Upper lobe of right lung (tissue), 1 donor: ENCODE measurements around the gene DNAI1. TPM values are rescaled to one million over a fixed set of nuclear protein-coding genes. Genes with fewer than 3 reads are reported as not detected.

Source experiments
- ATAC-seq: fragments of 200-7000 bp; cut with Tn5 transposase; one replicate; pipeline ENCODE4 v1.9.1; 2020; ENCODE audit warnings: mild to moderate bottlenecking, moderate library complexity
- DNase-seq: peaks from one replicate; pipeline ENCODE4 v3.0.0-alpha.2; 2020
- H3K27ac ChIP-seq: fragments of 200-600 bp; one replicate; pipeline ENCODE4 v1.8.0; 2022
- H3K27me3 ChIP-seq: fragments of 200-600 bp; one replicate; pipeline ENCODE4 v1.8.0; 2022; ENCODE audit warnings: mild to moderate bottlenecking
- H3K36me3 ChIP-seq: fragments of 200-600 bp; one replicate; pipeline ENCODE4 v1.8.0; 2022
- H3K4me1 ChIP-seq: fragments of 200-600 bp; one replicate; pipeline ENCODE4 v1.8.0; 2022
- H3K4me3 ChIP-seq: fragments of 200-600 bp; one replicate; pipeline ENCODE4 v1.8.0; 2022; ENCODE audit warnings: mild to moderate bottlenecking
- H3K9me3 ChIP-seq: fragments of 200-600 bp; one replicate; pipeline ENCODE4 v1.8.0; 2022
- intact Hi-C: fragments of 100-400 bp; cut with DNase I; formaldehyde crosslinking; loops from one replicate; pipeline ENCODE4 v1.11.0; 2022
- total RNA-seq: library from RNA; stranded (reverse); fragmentation: NEBNext Ultra II Directional; extraction: Animal tissue kit (Norgen Biotek cat#: 25700); gene quantifications from one replicate; pipeline ENCODE4 v1.2.1, GENCODE V29; 2021
- TF ChIP-seq, protein P1 (sequence below): fragments of 200-600 bp; IDR thresholded peaks from one replicate; pipeline ENCODE4 v1.8.0; 2022; ENCODE audit warnings: antibody characterized with exemption
- donor health status: DM: no; HTN: yes; CAD: no; lungs with severe emphysema.

DNAI1 gene
- total RNA-seq, 1 donor from 2014 or later, result not detected

DNA sequence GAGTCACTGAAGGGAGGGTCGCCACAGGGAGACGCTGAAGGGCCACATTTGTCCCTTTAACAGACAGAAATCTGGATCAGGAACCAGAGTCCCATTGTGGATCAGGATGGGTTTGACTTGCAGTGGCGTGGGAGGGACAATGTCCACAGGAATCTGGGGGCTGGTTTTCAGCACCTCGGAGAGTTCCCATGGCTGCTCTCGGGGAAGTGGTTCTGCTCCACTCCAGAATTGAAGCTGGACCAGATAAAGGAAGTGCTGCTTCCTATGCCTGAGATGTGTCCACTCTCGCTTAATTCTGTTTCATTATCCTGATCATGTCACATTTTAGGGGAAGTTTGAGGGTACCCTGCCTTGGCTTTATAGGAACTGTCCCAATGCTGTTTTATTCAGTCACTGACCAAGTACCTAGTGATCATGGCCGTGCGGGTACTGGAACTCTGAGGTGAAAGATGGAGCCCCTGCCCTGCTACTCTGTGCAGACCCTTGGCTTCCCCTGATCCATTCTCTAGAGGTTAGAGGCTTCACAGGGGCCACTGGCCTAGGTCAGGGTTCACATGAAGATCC is 35.4 kb downstream of the DNAI1 start:
- Histone ChIP-seq H3K4me3 (no peak overlapping the region), H3K9me3 (no peaks in the 10 kb centered on the region), H3K4me1 (no peaks in the 10 kb centered on the region), H3K27me3 (peaks cover 3% of the 10 kb centered on the region), H3K27ac (no peak overlapping the region), H3K36me3 (no peaks in the 10 kb centered on the region)
- DNase-seq (no peak), ATAC-seq (peak; percentile 72)
- intact Hi-C loops, result loop anchor here (10.0 kb wide), 1 partner anchor 49 kb away; no protein-coding TSS in a partner anchor
- TF ChIP-seq, protein P1, sequence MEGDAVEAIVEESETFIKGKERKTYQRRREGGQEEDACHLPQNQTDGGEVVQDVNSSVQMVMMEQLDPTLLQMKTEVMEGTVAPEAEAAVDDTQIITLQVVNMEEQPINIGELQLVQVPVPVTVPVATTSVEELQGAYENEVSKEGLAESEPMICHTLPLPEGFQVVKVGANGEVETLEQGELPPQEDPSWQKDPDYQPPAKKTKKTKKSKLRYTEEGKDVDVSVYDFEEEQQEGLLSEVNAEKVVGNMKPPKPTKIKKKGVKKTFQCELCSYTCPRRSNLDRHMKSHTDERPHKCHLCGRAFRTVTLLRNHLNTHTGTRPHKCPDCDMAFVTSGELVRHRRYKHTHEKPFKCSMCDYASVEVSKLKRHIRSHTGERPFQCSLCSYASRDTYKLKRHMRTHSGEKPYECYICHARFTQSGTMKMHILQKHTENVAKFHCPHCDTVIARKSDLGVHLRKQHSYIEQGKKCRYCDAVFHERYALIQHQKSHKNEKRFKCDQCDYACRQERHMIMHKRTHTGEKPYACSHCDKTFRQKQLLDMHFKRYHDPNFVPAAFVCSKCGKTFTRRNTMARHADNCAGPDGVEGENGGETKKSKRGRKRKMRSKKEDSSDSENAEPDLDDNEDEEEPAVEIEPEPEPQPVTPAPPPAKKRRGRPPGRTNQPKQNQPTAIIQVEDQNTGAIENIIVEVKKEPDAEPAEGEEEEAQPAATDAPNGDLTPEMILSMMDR, result no peak

DNA sequence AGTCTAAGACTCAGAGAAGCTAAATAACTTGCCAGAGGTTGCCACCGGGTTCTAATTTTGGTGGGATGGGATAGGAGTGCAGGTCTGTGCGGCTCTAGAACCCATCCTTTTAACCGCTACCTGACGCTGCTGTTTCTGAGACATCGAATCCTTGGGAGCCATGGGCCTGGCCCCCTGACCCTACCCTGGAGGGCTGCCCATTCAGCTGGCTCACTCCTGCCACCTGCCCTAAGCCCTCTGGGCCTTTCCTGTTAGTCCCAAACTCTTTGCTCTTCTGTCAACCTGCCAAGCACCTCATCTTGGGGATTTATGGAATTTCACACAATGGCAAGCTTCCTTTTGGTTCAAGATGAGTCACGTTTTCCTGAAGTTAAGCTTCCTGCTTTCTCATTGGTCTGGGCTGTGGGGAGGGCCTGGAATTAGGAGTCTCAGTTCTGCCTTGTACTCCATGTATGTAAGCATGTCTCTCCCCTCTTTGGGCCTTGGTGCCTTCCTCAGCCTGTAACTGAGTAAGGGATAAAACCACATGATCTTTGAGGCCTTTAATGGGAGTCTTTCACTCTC is 37.6 kb downstream of the DNAI1 start:
- H3K4me3 ChIP-seq, result no peak overlapping the region
- TF ChIP-seq, protein P1, result no peak
- no peak overlapping the region for H3K27ac ChIP-seq
- no peaks in the 10 kb centered on the region for H3K36me3 ChIP-seq
- H3K27me3 ChIP-seq, result peaks cover 3% of the 10 kb centered on the region
- peaks cover under 1% of the 10 kb centered on the region for H3K4me1 ChIP-seq
- no peaks in the 10 kb centered on the region for H3K9me3 ChIP-seq
- no peak for DNase-seq
- ATAC-seq, result no peak
- intact Hi-C loops, result loop anchor here (10.0 kb wide), 1 partner anchor 51 kb away; no protein-coding TSS in a partner anchor

DNA sequence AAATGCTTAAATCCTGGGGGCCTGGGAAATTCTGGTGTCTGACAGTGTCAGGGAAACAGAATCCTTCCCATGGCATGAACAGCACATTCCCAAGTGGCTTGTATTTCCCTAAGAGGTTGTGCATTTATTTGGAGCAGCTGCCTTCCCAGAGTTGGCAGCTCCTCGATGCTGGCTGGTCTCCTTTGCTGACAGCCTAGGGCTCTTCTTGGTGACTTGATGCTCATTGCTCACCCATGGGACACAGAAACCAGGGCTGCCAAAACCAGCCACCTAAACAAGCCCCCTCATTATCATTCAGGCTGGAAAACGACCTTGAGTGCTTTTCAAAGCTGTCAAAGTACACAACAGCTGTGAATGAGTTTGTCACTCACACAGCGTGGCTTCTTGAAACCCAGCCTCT is 39.9 kb downstream of the DNAI1 start:
- intact Hi-C loops, result loop anchor here (10.0 kb wide), 1 partner anchor 54 kb away; no protein-coding TSS in a partner anchor
- DNase-seq (no peak), ATAC-seq (no peak)
- no peaks in the 10 kb centered on the region for H3K9me3 ChIP-seq
- peaks cover 7% of the 10 kb centered on the region for H3K4me1 ChIP-seq
- no peak overlapping the region for H3K27ac ChIP-seq
- TF ChIP-seq, protein P1, result no peak
- H3K27me3 ChIP-seq, result no peaks in the 10 kb centered on the region
- H3K36me3 ChIP-seq, result no peaks in the 10 kb centered on the region
- no peak overlapping the region for H3K4me3 ChIP-seq

DNA sequence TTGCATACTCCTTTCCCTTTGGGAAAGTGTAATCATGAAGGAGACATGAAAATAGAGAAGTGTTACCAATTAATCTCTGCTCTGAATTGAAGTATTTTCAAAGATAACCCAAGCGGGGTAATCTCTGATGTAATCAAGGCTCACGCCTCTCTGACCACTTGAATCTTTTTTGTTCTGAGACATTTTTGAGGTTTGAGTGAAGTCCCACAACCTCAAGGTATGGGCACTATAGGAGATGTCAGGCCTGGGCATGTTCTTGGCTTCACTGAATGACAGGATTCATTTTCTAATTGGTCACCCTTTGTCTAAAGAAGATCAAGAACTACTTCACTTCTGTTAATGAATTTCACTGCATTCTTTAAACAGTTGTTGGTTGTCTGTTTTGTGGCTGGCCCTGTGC is 40.5 kb downstream of the DNAI1 start:
- Histone ChIP-seq H3K36me3 (no peaks in the 10 kb centered on the region), H3K27ac (no peak overlapping the region), H3K27me3 (no peaks in the 10 kb centered on the region), H3K4me3 (no peak overlapping the region), H3K4me1 (peaks cover 7% of the 10 kb centered on the region), H3K9me3 (no peaks in the 10 kb centered on the region)
- intact Hi-C loops, result loop anchor here (10.0 kb wide), 1 partner anchor 54 kb away; no protein-coding TSS in a partner anchor
- DNase-seq, result no peak
- no peak for ATAC-seq
- TF ChIP-seq, protein P1, result no peak

DNA sequence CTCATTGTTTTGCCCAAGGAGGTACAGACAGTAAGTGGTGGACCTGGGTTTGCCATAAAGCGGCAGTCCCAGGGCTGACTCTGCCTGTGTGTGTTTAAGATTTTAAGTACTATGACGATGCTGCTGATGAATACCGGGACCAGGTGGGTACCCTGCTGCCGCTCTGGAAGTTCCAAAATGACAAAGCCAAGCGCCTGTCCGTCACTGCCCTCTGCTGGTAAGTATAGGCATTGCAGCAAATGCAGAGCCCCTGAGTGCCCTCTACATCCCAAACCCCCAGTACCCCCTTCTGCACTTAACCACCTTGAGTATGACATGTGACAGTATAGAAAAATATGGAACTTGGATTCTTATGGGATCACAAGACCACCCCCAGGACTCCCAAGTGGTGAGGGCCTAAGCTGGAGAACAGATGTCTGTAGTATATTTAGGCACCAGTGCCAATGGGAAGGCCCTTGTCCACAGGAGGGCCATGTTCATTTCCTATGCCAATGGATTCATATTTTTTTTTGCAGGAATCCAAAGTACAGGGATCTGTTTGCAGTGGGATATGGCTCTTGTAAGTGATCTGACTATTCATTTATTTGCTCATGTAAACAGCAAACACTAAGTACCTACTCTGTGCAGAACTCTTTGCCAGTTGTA is 42.1 kb downstream of the DNAI1 start:
- ATAC-seq (peak; percentile 79), DNase-seq (no peak)
- intact Hi-C loops, result loop anchor here (10.0 kb wide), 1 partner anchor 86 kb away; no protein-coding TSS in a partner anchor
- TF ChIP-seq, protein P1, result peak; percentile 97
- H3K27me3 ChIP-seq, result no peaks in the 10 kb centered on the region
- no peaks in the 10 kb centered on the region for H3K36me3 ChIP-seq
- no peak overlapping the region for H3K27ac ChIP-seq
- H3K9me3 ChIP-seq, result no peaks in the 10 kb centered on the region
- no peak overlapping the region for H3K4me3 ChIP-seq
- H3K4me1 ChIP-seq, result peaks cover 7% of the 10 kb centered on the region
